ENCODE measurements around the gene ACACA.

GRCh38 chr17:37344519-37344918 is 62.1 kb downstream of the ACACA start:
- TF ChIP-seq EZH2 (IDR thresholded peaks at IDR 0.05; ENCODE audit: borderline replicate concordance, low read length): no peak
- TF ChIP-seq CTCF (conservative IDR thresholded peaks at IDR 0.05 in 1 of 2, IDR thresholded peaks at IDR 0.05 in 1 of 2; ENCODE audit: extremely low read depth in 1 of 2, insufficient read depth in 1 of 2, low read depth in 1 of 2, low read length in 2 of 2): no peak
